VCaP (cell line): ENCODE data around the gene BEX2.
A peak's percentile ranks its signal among the peaks of the same experiment; 100 is the strongest.
"Not testable (repeated sequence)": the region's sequence is repeated elsewhere in the genome, so short reads cannot be mapped to it uniquely, and the experiment has no call there.

ENCODE experiments used
- H3K27ac ChIP-seq: fragments of 450-650 bp; 2 replicates; pipeline ENCODE4 v1.5.1; 2017
- CTCF ChIP-seq: fragments of 450-650 bp; conservative IDR thresholded peaks from 2 replicates; pipeline ENCODE4 v1.5.1; 2017; ENCODE audit warnings: mild to moderate bottlenecking, moderate library complexity

BEX2 gene

GRCh38 chrX:103344606-103345005 lies 33.8 kb upstream of the BEX2 start:
- no peak for TF ChIP-seq CTCF

GRCh38 chrX:103343105-103343504 lies 32.3 kb upstream of the BEX2 start:
- H3K27ac ChIP-seq: no peak overlapping the region
- TF ChIP-seq CTCF: peak; percentile 64

More at GRCh38 chrX:103344606-103345005, 33.8 kb upstream of the BEX2 start:
- no peak overlapping the region for H3K27ac ChIP-seq

GRCh38 chrX:103338663-103339062 lies 27.9 kb upstream of the BEX2 start:
- TF ChIP-seq CTCF: no peak
- no peak overlapping the region for H3K27ac ChIP-seq

- no peak overlapping the region for H3K27ac ChIP-seq
- TF ChIP-seq CTCF: no peak
Observed at GRCh38 chrX:103330681-103331288, 20.0 kb upstream of the BEX2 start.

GRCh38 chrX:103329991-103330390 lies 19.2 kb upstream of the BEX2 start, which contains the start of gene TCEAL7:
Gene TCEAL7 (plus strand): TSS chrX:103330239. CDS start chrX:103331404, 1,165 bp downstream.
- H3K27ac ChIP-seq: no peak within 1 kb of the TSS
- TF ChIP-seq CTCF: no peak

GRCh38 chrX:103311399-103311780 lies 600 bp upstream of the BEX2 start:
- TF ChIP-seq CTCF: no peak
- H3K27ac ChIP-seq: no peak overlapping the region

- no peak overlapping the region for H3K27ac ChIP-seq
- TF ChIP-seq CTCF: no peak
Observed at GRCh38 chrX:103309860-103310554, 783 bp downstream of the BEX2 start.

GRCh38 chrX:103305666-103306065 lies 5.1 kb downstream of the BEX2 start:
- not testable (repeated sequence) for H3K27ac ChIP-seq
